IPS-11a (cell line): ENCODE data around the gene FOXP1.

ENCODE experiments used
- H3K4me3 ChIP-seq: one replicate; pipeline ENCODE4 v1.5.1; 2013; ENCODE audit warnings: low read depth, low read length, control low read depth

The FOXP1 gene

DNA sequence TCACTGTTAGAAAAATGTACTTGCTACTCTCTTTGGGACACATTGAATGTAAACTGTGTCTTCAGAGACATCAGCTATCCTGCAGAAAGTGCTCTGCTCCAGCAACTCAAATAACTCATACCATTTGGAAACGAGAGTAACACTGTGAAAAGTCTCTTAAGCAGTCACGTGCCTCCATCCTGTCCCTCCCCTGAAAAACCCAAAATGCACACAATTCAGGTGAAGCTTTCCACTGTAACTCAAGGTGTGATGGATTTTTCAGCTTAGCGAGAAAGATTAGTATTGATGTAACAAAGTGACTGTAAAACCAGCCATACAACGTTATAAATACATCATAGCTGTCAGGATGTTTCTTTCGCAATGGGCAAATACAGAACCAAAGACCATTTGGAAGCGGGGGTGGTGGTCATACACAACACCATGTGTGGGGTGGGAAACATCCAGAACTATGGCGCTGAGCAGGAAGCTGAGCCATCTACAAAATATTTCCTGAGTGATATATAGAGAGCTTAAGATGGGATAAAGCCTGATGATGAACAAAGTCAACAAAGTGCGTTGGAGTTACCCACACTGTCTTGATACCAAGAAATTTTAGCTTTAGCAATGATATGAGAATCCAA lies 332.3 kb downstream of the FOXP1 start:
- H3K4me3 ChIP-seq: no peak overlapping the region

DNA sequence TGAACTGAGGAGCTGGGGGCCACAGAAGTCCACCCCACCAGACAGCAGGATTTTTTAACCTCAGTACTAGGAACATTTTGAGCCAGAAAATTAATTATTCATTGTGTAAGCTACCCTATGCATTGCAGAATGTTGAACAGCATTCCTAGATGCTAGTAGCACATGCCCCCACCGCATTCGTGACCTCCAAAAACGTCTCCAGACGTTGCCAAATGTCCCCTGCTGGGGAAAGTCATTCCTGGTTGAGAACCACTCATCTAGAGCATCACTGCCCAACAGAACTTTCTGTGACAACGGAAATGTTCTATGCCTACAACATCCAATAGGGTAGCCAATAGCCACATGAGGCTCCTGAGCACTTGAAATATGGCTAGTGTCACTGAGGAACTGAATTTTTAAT lies 333.5 kb downstream of the FOXP1 start:
- H3K4me3 ChIP-seq: no peak overlapping the region

DNA sequence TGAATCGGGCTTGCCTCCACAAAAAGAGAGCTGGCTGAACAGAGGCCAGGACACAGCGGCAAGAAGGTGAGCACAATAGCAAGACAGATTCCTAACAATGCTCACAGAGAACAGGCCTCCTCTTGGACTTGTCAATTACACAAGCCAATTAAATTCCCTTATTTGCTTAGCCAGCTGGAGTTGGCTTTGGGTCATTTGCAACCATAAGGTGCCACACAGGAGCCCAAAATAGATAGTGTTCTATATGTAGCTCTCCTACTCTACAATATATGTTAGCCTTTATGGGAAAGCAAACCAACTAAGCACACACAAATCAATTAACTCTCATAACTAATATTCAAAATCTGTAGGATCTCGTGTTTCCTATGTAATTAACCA lies 335.6 kb downstream of the FOXP1 start:
- H3K4me3 ChIP-seq: no peak overlapping the region

DNA sequence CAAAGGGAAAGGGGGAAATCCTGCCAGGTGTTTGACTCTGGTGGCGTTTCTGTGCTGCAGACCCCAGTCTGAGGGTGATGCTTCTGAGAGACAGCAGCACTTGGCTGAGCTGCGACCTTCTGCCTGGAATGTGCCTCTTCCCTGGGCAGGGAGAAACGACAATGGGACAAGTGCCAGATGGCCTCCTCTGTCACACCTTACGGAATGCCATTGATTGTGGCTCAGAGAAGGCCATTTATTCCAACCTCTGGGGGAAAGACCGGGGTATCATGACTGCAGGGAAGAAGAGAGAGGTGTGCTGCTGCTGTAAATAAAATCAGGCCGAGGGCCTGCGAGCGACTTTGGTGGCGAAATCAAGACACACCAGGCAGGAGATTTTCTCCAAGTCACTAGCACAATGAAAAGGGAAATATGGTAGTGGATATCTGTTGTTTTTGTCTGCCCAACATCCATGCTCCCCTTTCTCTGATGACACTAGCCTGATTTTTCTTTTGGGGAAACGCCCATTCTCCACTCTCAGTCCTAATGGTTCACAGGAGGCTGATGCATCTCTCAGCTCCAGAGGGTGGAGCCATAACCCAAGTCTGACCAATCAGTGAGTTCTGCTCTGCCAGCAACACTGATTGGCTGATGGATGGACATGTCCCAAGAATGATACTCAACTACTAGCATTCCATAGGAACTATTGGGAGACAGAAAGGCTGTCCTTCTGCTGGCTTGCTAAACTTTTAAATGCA lies 336.1 kb downstream of the FOXP1 start:
- no peak overlapping the region for H3K4me3 ChIP-seq

DNA sequence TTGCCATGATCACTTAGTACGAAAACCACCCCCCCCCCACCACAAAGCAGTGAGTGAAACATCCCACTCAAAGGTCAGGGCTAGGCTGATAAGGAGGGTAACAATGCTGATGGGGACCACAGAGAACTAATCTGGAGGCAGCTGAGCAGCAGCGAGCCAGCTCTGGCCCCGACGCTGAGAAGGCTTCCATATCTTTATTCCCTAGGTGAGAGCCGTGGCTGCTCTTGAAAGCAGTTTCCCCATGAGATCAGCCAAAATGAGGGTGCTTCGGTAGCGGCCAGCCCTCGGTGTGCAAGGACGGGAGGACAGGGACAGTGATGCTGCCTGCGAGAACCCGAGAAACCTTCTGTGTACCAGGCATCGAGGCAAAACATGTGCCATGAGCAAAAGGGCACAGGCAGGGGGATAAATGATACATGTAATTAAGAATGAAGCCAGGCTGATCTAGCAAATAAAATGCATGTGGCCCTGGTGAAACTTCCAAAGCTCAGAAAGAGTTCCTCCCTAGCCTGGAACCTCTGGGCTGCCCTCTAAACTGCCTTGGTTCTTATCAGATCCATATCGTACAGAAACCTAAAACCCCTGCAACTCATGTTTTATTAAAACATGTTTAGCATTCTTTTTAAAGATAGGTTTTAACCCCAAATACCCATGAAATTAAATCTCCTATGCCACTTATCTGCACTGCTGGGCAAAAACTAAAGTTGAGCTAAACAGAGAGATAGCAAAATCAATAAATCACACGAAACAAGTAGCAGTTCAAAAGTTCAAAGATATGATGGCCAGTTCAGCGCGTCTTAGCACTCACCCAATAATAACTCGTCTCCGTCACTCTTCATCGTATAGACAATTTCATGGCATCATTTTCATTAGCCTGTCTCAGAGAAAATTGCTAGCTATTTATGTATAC lies 337.3 kb downstream of the FOXP1 start:
- H3K4me3 ChIP-seq: no peak overlapping the region

DNA sequence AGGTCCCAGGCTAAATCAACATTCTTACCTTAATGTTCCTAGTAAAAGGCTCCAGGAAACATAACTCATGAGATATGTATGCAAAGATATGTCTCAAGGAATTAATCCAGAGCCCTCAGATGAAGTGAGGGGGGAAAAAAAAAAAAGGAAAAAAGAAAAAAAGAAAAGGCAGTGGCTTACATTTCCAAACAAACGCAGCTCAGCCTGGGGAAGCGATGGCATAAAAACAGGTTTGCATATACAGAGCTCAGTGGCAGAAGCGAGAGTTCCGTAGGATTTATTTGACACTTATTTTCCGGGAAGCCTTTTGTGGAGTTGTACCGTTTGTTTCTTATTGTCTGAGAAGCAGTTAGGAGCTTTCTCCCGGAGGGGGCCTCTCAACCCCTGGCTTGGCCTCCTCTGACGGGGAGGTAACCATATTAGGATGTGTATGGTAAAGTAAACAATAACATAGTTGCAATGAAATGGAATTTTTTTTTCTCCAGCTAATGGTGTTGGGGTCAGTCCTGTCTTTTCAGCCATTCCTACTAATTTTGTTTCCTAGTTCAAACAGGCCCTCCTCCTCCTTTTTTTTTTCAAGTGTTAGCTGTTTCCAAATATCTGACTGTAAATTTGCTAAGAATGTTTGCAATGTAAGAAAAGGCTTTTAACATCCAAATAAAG lies 338.6 kb downstream of the FOXP1 start:
- H3K4me3 ChIP-seq: no peak overlapping the region

DNA sequence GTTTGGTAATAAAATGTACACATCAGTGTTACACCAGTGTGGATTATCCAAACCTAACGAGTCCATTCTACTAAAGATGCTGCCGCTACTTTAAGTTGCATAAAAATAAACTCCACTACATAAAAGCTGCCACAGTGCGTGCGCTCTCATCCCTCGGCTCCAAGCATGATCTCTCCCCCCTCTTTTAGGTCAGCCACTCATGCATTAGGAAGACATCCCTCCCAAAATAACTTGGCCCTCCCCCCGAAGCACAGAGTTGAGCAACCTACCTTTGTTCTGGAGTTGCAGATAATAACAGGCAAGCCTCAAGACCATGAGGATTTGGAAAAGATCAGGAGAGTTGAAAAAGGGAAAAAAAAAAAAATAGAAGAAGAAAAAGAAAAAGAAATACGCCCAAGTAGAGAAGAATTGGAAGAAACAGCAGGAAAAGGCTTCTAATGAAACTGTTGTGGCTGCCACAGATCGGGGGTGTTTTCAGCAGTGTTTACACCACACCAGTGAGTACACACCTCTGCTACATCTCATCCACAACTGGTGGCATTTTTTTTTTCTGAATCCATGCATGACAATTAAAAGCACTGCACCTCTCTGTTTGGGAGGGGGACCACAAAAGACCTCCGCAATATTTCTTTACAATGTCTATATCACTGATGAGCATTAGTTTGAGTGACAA lies 339.2 kb downstream of the FOXP1 start:
- no peak overlapping the region for H3K4me3 ChIP-seq

DNA sequence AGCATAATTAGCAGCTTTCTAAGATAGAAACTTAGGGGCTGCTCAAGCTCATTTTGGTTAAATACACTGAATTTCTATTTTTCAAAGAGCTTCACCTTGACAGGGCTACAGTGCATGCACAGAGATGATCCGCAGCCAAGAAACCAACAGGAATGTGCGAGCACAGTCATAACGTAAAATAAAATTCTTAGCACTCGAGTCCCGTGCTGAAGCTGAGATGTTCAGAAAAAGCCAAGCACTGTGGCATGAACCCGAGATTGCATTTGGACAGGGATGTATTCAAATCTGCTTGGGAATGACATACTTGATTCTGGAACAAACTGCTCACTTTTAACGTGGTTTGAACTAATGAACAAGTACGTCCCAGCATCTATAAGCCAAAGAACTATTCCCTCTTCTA lies 340.3 kb downstream of the FOXP1 start:
- no peak overlapping the region for H3K4me3 ChIP-seq

DNA sequence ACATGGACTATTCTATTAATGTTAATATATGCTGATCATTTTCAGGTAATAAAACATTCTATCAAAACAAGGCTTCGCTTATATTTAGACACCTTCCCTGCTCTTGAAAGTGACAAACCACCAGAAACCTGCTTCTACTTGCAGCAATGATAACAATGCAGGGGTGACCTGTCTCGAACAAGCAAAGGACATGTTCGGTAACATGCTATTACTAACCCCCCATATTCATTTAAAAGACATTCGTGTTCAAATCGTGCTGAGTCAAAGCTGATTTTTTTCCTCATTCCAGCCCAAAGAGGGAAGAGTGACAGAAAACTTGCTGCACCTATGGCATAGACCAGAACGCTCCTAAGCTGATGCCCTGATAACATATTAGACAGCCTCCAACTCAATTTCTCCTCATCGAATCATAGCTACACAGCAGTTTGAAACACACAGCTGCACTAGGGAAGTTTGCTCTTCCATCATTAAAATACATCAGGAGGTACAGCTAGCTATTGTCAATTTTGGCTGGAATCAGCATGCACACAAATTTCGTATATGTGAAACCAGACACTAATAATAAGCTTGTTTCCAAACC lies 341.5 kb downstream of the FOXP1 start:
- no peak overlapping the region for H3K4me3 ChIP-seq

DNA sequence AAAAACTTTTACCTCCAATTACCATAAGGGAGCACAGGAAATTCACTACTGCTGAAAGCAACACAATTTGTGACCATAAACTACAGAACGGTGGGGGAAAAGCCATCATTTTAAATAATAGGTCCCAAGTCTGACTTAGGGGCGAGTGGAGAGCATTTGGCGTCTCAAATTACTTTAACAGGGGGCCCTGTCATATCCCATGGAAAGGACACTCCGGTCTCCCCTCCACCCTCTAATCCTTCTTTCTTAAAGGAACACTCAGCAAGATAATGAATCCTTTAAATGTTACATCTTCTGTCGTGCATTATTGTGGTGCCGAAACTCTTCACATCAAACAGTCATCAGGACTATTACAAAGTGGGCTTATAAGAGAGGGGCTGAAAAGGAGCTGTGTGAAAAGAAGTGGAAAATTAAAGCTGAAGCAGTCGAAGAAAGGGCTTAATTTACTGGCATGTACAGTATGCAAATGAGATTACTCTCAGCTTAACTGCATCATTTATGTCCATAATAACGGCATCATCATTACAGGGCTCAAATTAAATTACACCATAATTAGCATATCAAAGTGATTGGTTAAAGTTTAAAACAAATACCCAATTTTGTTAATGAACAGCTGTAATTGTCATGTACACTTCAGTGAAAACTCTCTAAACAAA lies 342.2 kb downstream of the FOXP1 start:
- H3K4me3 ChIP-seq: no peak overlapping the region

DNA sequence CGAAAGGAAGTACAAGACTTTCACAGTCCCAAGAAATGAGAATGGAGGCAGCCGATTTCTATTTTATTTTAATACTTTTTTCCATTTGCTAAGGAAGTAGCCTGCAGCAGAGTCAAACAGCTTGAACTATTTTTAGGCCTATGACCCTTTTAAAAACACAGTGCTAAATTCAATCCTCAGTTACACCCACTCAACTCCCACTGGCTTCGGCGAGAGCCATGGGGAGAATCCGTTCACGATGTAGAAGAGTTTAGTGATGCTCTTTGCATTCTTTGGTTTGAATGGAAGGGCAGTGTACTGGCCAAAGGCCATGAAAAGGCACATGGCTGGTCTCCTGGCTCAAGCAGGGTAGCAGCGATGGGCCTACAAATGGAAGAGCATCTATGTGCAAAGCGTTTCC lies 343.5 kb downstream of the FOXP1 start:
- no peak overlapping the region for H3K4me3 ChIP-seq

DNA sequence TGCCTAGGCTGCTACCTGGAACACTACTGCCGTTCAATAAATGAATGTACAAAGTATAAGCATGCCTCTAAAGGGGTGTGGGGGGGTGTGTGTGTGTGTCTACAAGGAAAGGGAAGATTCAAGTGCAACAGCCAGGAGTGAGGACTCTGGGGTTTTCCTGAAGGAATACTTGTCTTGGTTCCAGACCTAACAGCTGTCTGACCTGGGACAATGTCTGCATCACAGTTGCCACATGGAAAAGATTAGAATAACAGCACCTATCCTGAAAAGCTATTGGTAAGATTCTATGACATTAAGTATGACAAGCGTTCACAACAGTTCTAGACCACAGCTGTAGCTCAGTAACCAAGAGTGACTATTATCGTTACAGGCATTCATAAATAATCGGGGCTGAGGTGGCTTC lies 345.2 kb downstream of the FOXP1 start:
- H3K4me3 ChIP-seq: no peak overlapping the region

DNA sequence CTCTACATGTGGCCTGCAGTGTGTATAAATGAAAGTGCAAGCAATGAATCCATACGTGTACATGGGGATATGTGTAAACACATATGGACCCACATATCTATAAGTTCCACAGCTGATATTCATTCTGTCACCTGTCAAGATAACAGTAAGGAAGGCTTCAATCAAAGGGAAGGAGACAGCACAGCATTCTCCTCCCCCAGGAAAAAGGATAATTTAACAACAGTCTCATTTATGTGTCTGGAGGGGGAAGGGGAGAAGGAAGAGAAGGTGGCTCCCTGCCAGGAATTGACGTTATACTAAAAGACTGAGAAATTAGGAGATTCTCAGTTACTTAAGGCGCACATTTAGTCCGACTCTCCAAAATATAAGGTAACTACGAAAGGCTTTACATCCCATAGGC lies 345.9 kb downstream of the FOXP1 start:
- no peak overlapping the region for H3K4me3 ChIP-seq

DNA sequence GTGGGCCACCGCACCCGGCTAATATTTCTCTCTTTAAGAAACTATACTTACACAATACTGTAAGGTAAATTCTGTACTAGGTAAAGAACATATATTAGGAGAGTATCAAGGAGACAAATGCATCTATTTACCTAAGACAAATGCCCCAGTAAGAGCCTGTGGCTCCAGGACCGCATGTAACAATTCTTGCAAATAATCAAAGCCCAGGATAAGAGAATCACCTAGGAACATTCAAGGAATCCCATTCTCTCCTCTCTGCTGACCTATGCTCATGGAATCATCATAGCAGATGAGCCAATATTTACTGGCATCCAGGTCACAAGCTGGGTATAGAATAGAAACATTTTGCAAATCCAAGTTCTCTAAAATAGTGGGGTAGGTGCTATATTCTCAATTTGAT lies 347.7 kb downstream of the FOXP1 start:
- H3K4me3 ChIP-seq: no peak overlapping the region

DNA sequence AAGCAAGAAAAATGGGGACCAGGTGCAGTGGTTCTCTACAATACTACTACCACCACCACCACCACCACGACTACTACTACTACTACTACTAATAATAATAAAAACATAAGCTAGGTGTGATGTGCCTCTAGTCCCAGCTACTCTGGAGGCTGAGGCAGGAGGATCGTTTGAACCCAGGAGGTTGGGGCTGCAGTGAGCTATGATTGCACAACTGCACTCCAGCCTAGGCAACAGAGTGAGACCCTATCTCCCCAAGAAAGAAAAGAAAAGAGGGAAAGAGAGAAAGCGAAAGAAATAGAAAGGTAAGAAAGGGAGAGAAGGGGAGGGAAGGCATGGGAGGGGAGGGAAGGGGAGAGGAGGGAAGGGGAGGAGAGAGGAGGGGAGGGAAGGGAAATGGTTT lies 350.6 kb downstream of the FOXP1 start:
- no peak overlapping the region for H3K4me3 ChIP-seq

DNA sequence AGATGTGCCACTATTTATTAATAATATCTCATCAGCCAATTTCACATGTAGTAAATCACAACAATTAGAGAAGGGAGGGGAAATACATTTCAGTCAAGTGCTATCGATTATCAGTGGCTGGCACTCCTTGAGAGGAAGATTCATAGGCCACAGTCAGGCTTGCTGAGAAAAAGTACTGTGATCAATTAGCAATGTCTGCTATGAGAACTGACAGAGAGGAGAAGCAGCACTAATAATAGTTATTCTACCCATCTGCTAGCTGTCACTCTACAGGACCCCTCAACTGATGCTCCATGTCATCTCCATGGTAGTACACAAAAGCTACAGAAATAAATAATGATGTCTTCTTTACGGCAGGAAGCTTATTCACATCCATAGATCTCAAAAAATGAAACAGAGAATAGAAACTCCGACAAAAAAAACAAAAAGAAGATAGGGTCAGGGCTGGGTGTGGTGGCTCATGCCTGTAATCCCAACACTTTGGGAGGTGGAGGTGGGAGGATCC lies 351.3 kb downstream of the FOXP1 start:
- H3K4me3 ChIP-seq: no peak overlapping the region

DNA sequence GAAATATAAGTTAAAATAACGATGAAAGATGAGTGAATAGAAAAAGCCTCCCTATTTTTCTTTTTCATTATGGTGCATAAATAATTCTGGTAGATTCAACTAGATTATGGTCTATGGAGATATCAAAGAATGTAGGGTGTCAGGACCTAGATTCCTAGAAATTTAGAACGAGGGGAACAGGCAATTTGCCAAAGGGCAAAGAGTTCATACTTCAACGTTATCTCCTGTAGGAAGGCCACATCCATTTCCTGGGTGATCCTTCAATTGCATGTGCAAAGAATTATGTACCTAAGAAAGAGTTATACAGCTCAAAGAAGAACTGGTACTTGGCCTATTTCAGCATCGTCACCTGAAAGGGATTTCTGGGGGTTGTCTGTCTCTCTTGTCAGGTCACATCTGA lies 351.8 kb downstream of the FOXP1 start:
- no peak overlapping the region for H3K4me3 ChIP-seq

DNA sequence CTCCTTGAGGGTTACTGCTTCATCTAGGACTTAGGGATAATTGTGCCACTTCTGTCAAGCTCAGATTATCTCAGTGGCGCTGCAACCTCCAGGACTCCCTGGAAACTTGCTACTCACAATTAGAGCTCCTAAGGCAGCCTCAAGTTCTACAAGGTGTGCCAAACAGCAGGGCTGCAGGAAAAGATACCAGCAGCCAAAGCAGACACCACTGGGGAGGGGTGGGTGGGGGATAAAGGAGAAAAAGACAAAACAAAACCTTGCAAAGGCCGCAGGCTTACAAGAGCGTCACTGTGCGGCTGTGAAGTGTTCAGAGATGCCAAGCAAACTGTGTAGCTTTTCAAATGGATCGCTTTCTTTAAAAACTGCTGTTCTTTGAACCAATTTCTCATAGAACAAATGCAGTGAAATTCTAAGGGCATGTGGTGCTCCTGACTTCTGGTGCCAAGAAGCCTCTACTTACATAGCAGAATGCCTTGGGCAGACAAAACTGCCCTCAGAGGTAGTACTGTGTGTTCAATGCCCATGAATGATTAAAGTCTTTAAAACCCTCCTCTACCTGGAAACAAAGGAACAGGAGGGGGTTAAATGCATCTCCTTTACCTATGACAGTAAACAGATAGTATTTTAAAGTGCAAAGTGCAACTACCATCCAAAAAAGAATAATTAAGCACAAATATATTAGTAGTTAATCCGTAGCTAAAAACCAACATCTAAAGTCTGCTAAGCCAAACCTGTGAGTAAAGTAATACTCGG lies 353.4 kb downstream of the FOXP1 start:
- H3K4me3 ChIP-seq: no peak overlapping the region
